GM23248 (cell line): ENCODE results near the gene DSTN. TPM values are rescaled to one million over a fixed set of nuclear protein-coding genes. Genes with fewer than 3 reads are reported as not detected.

ENCODE experiments used
- DNase-seq: peaks from one replicate; pipeline ENCODE4 v3.0.0-alpha.2; 2015
- H2AFZ ChIP-seq: fragments of 200-600 bp; sonication (generic); 2 replicates; pipeline ENCODE4 v1.6.1; 2016; ENCODE audit warnings: antibody characterized with exemption
- H3F3A ChIP-seq: fragments of 200-600 bp; sonication (generic); 2 replicates; pipeline ENCODE4 v1.6.1; 2016; ENCODE audit warnings: mild to moderate bottlenecking, antibody characterized with exemption, mixed run types; ENCODE audit not compliant: insufficient read depth
- H3K27ac ChIP-seq: fragments of 200-600 bp; sonication (generic); 2 replicates; pipeline ENCODE4 v1.5.1; 2016; ENCODE audit warnings: mild to moderate bottlenecking
- H3K27me3 ChIP-seq: fragments of 200-600 bp; sonication (generic); replicated peaks from 2 replicates; pipeline ENCODE4 v1.6.1; 2016; ENCODE audit warnings: mild to moderate bottlenecking; ENCODE audit not compliant: insufficient read depth
- H3K36me3 ChIP-seq: fragments of 200-600 bp; sonication (generic); 2 replicates; pipeline ENCODE4 v1.6.1; 2016; ENCODE audit warnings: low read depth, mild to moderate bottlenecking
- H3K4me1 ChIP-seq: fragments of 200-600 bp; sonication (generic); 2 replicates; pipeline ENCODE4 v1.6.1; 2016; ENCODE audit warnings: mild to moderate bottlenecking; ENCODE audit not compliant: insufficient read depth
- H3K4me2 ChIP-seq: fragments of 200-600 bp; sonication (generic); one replicate; pipeline ENCODE4 v1.6.1; 2016; ENCODE audit warnings: mild to moderate bottlenecking; ENCODE audit not compliant: unreplicated experiment
- H3K4me3 ChIP-seq: fragments of 200-600 bp; sonication (generic); 2 replicates; pipeline ENCODE4 v1.5.1; 2016; ENCODE audit warnings: mild to moderate bottlenecking
- H3K79me2 ChIP-seq: fragments of 200-600 bp; sonication (generic); 2 replicates; pipeline ENCODE4 v1.6.1; 2016; ENCODE audit warnings: mild to moderate bottlenecking; ENCODE audit not compliant: insufficient read depth
- H3K9ac ChIP-seq: fragments of 200-600 bp; sonication (generic); 2 replicates; pipeline ENCODE4 v1.6.1; 2016; ENCODE audit warnings: mild to moderate bottlenecking
- H3K9me2 ChIP-seq: fragments of 200-600 bp; sonication (generic); 2 replicates; pipeline ENCODE4 v1.6.1; 2016; ENCODE audit warnings: mixed run types, mild to moderate bottlenecking, moderate library complexity; ENCODE audit not compliant: insufficient read depth
- H3K9me3 ChIP-seq: fragments of 200-600 bp; sonication (generic); one replicate; pipeline ENCODE4 v1.6.1; 2017; ENCODE audit warnings: low read depth
- H4K20me1 ChIP-seq: fragments of 200-600 bp; sonication (generic); 2 replicates; pipeline ENCODE4 v1.6.0; 2016; ENCODE audit not compliant: insufficient read depth
- EZH2 ChIP-seq: fragments of 200-600 bp; sonication (generic); IDR thresholded peaks from 2 replicates; pipeline ENCODE4 v1.6.1; 2018; ENCODE audit warnings: antibody characterized with exemption, mild to moderate bottlenecking; ENCODE audit not compliant: insufficient read depth, poor library complexity, severe bottlenecking
- EZH2phosphoT487 ChIP-seq: fragments of 200-600 bp; sonication (generic); IDR thresholded peaks from 2 replicates; pipeline ENCODE4 v1.6.1; 2018; ENCODE audit warnings: antibody characterized with exemption, moderate library complexity, mild to moderate bottlenecking, low read depth; ENCODE audit not compliant: insufficient read depth
- WGBS, 2 experiments: methylation state at CpG; one replicate each; pipeline ENCODE4 v1.1.6; 2015 to 2017; ENCODE audit warnings: low lambda C conversion rate in 2 of 2, low coverage in 1 of 2; ENCODE audit errors: missing lambda C conversion rate in 2 of 2; 5-methylcytosine and 5-hydroxymethylcytosine counted together
- in situ Hi-C: fragments of 300-500 bp; cut with MboI; formaldehyde crosslinking; loops from 2 replicates; pipeline ENCODE4 v1.15.0; 2020
- polyA plus RNA-seq: library from polyadenylated mRNA; unstranded; fragments of >200 nt; fragmentation: Nextera tagmentation; extraction: Ambion mirVana; gene quantifications from 2 replicates; pipeline ENCODE4 v1.2.1, GENCODE V29; 2016
- total RNA-seq: library from RNA; depleted of rRNA; stranded (reverse); fragments of >200 nt; shearing (Covaris generic); gene quantifications from 2 replicates; pipeline ENCODE4 v1.2.3, GENCODE V29; 2014

Gene DSTN
- total and polyA plus RNA-seq, 2 experiments from 2014 or later = 338 to 610 TPM

DNA sequence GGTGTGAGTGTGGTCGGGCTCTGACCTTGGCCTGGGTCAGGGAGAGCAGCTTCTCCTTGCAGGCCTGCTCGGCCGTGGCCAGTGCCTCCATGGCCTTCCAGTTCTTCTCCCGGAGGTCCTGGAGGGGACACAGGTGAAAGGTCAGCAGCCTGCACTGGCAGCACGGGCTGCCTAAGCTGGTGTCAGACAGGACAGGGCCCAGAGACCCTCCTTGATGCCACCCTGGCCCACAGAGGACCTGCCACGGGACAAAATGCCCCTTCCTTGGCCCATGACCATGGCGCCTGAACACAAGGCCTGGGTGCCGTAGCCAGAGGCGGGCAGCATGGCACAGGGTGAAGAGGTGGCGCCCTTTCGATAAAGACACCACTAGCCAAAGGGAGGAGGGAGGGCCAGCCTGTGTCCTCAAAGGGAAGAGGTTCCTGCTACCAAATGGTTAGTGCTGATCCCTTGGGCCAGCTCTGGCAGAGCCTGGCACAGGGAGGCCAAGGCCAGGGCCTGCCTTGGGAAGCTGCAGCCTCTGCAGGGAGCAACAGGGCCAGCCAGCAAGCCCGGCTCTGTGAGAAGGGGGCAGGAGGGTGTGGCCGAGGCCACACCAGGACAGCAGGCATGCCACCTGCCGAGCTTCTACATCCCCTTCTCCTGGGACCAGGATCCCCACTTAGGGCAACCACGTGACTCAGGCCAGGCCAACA lies 54.8 kb downstream of the DSTN start:
- H3K9ac ChIP-seq = no peak overlapping the region
- H3F3A ChIP-seq = no peaks in the 10 kb centered on the region
- no peak overlapping the region for H3K4me3 ChIP-seq
- no peak for DNase-seq
- peaks cover 46% of the 10 kb centered on the region for H3K36me3 ChIP-seq
- no peaks in the 10 kb centered on the region for H3K4me1 ChIP-seq
- H3K27ac ChIP-seq = no peak overlapping the region
- in situ Hi-C loops = loop anchor here (25.0 kb wide), 1 partner anchor 663 kb away; the partner anchor contains the start of gene ZNF133
- no peaks in the 10 kb centered on the region for H3K27me3 ChIP-seq
- 85 to 88% methylated on average over 13 to 15 of the region's 15 CpGs for WGBS, 2 experiments
- no peak overlapping the region for H3K4me2 ChIP-seq
- H3K9me3 ChIP-seq = no peaks in the 10 kb centered on the region
- no peak overlapping the region for H2AFZ ChIP-seq
- H4K20me1 ChIP-seq = no peaks in the 10 kb centered on the region
- H3K9me2 ChIP-seq = no peaks in the 10 kb centered on the region
- H3K79me2 ChIP-seq = peaks cover 55% of the 10 kb centered on the region
- no peak for TF ChIP-seq EZH2
- TF ChIP-seq EZH2phosphoT487 = no peak

DNA sequence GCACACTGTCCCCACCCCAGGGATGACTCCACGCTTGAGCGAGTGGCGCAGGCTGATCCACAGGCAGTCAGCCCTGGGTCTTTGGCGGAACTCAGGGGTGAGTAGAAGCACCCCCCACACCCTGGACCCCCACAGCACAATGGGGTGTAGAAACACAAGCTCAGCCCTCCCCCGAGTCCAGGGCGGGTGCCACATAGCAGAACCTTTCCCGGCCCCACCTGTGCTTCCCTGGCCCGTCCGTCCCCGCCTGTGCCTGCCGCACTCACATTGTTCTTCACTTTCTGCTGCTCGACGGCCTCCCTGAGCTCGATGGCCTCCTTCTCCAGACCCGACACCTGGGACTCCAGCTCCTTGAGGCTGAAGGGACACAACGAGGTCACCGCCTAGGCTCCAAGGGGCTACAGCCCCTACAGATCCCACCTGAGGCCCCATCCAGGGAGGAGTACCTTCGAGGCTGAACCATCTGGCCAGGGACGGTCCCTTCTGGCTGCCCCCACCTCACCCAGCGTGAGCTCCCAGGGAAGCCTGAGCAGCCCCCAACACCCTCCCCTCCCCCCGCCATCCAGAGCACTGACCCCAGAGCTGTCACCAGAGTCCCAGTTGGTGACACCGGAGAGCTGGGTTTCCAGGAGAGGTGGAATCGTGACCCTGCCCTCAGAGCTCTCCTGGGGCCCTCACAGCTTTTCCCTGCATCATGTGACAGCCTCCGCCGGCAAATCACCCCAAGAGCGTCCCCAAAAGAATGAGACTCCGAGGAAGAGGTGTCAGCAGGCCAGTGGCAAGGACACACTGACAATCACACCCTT lies 55.6 kb downstream of the DSTN start:
- no peaks in the 10 kb centered on the region for H3K9me3 ChIP-seq
- DNase-seq = no peak
- WGBS, 2 experiments = 90 to 95% methylated on average over 21 to 27 of the region's 27 CpGs
- H3K27me3 ChIP-seq = no peaks in the 10 kb centered on the region
- no peak overlapping the region for H3K9ac ChIP-seq
- no peak overlapping the region for H3K27ac ChIP-seq
- H3K4me3 ChIP-seq = no peak overlapping the region
- peaks cover 62% of the 10 kb centered on the region for H3K79me2 ChIP-seq
- TF ChIP-seq EZH2 (no peak), EZH2phosphoT487 (no peak)
- H2AFZ ChIP-seq = no peak overlapping the region
- H3F3A ChIP-seq = no peaks in the 10 kb centered on the region
- H3K36me3 ChIP-seq = peaks cover 53% of the 10 kb centered on the region
- no peaks in the 10 kb centered on the region for H3K4me1 ChIP-seq
- no peaks in the 10 kb centered on the region for H4K20me1 ChIP-seq
- H3K4me2 ChIP-seq = no peak overlapping the region
- in situ Hi-C loops = loop anchor here (25.0 kb wide), 1 partner anchor 662 kb away; the partner anchor contains the start of gene ZNF133
- H3K9me2 ChIP-seq = no peaks in the 10 kb centered on the region

DNA sequence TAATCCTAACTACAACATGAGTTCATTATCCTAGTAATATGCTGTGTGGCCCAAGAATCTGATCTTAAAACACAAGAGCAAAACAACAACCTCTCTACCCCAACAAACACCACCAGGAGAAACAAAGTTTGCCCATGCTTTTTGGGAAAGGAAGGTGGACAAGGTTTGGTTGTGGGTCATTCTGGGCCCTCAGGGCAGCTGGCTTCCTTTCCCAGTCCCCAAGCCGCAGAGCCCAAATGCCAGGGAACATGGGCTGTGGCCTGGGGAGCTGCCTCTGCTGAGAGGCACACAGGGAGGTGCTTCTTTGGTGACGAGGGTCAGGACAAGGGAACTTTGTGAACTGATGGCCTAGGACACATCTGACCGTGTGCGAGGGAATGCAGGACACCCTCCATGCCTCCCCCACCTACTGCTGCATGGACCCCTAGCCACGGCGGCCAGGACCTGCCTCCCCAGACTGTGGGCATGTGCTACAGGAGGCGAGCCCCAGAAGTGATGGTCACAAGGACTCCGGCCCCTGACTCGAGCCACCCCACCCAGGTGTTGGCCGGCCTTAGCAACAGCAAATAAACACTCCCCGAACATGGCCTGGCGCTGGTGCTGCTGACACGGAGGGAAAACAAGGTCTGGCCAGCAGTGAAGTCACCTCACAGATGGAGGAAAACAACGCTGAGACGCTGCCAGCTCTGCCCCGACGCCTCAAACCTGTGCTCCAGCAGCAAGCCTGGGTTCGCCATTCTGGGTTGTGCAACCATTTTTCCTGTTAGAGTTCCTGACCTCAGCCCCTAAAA lies 56.5 kb downstream of the DSTN start:
- Histone ChIP-seq H3K4me2 (no peak overlapping the region), H3K9ac (no peak overlapping the region), H3K9me3 (no peaks in the 10 kb centered on the region), H3K4me1 (no peaks in the 10 kb centered on the region), H3K27me3 (no peaks in the 10 kb centered on the region), H3K4me3 (no peak overlapping the region), H4K20me1 (no peaks in the 10 kb centered on the region), H3K79me2 (peaks cover 72% of the 10 kb centered on the region), H3F3A (no peaks in the 10 kb centered on the region), H3K9me2 (no peaks in the 10 kb centered on the region), H3K27ac (no peak overlapping the region), H3K36me3 (peaks cover 63% of the 10 kb centered on the region), H2AFZ (no peak overlapping the region)
- DNase-seq = no peak
- in situ Hi-C loops = loop anchor here (25.0 kb wide), 1 partner anchor 661 kb away; the partner anchor contains the start of gene ZNF133
- 59% methylated on average over 16 to 18 of the region's 18 CpGs for WGBS, 2 experiments
- TF ChIP-seq EZH2 (no peak), EZH2phosphoT487 (no peak)
